ENCODE data around the gene PATJ. TPM values are rescaled to one million over a fixed set of nuclear protein-coding genes. Genes with fewer than 3 reads are reported as not detected.

The PATJ gene
- polyA plus RNA-seq, 1 donor (not counting 4 experiments of a cell fraction or from before 2014, with no cell fraction given): 28.1 TPM

DNA sequence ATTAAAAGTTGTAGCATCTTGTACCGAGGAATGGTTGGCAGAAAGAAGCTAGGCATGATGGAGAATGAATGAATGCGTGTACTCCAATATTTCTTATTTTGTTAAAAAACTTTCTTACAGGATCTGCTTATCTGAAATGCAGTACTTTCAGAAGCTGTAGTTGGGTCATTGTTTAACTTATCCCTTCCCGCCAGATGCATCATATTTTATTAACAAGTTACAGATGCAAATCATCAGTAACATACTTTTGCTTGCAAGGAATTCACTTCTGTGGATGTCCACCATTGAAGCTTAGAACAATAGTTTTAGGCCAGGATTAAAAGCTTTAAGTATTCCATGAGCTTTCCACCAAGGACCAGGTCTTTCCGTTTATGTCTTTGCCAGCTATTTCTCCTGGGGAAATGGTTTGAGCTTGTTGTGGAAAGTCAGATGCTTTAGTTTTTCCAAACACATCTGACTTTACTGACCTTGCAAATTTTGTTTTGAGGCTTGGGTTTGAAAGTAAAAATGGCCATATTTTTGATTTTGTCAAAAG lies 65.4 kb downstream of the PATJ start:
- H3K4me2 ChIP-seq (ENCODE audit: control insufficient read depth, extremely low read depth, insufficient read depth, low read depth, low read length): no peak overlapping the region
- no peak overlapping the region for H3K9ac ChIP-seq (ENCODE audit: control insufficient read depth, extremely low read depth, insufficient read depth, low read length)
- no peaks in the 10 kb centered on the region for H3K4me1 ChIP-seq (ENCODE audit: control insufficient read depth, extremely low read depth, insufficient read depth, low read length)
- no peaks in the 10 kb centered on the region for H3K9me1 ChIP-seq (ENCODE audit: control insufficient read depth, extremely low read depth, insufficient read depth, low read length)
- dilution Hi-C loops (cut with MboI; ENCODE audit: extremely low pct_ligation_motif_present, low sequenced_read_pairs): no loop called here
- TF ChIP-seq, protein P1, sequence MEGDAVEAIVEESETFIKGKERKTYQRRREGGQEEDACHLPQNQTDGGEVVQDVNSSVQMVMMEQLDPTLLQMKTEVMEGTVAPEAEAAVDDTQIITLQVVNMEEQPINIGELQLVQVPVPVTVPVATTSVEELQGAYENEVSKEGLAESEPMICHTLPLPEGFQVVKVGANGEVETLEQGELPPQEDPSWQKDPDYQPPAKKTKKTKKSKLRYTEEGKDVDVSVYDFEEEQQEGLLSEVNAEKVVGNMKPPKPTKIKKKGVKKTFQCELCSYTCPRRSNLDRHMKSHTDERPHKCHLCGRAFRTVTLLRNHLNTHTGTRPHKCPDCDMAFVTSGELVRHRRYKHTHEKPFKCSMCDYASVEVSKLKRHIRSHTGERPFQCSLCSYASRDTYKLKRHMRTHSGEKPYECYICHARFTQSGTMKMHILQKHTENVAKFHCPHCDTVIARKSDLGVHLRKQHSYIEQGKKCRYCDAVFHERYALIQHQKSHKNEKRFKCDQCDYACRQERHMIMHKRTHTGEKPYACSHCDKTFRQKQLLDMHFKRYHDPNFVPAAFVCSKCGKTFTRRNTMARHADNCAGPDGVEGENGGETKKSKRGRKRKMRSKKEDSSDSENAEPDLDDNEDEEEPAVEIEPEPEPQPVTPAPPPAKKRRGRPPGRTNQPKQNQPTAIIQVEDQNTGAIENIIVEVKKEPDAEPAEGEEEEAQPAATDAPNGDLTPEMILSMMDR (optimal IDR thresholded peaks at IDR 0.05 in 1 of 3, IDR thresholded peaks at IDR 0.05 in 1 of 3, conservative IDR thresholded peaks at IDR 0.05 in 1 of 3; ENCODE audit: extremely low read depth in 1 of 3, insufficient read depth in 2 of 3, low read length in 3 of 3): no peak
- TF ChIP-seq EZH2 (IDR thresholded peaks at IDR 0.05; ENCODE audit: low read length): no peak
- H3K9me3 ChIP-seq (ENCODE audit: control insufficient read depth, low read depth, low read length): no peaks in the 10 kb centered on the region
- no peaks in the 10 kb centered on the region for H4K20me1 ChIP-seq (ENCODE audit: control insufficient read depth, extremely low read depth, insufficient read depth, low read length)
- FAIRE-seq (no peak), DNase-seq (ENCODE audit: low read depth, low spot score) (no peak)
- H2AFZ ChIP-seq (ENCODE audit: control insufficient read depth, low read length): no peak overlapping the region
- no peaks in the 10 kb centered on the region for H3K79me2 ChIP-seq (ENCODE audit: control insufficient read depth, insufficient read depth, low read length)
- peaks cover 3 to 15% of the 10 kb centered on the region in 2 experiments for H3K36me3 ChIP-seq (ENCODE audit: control insufficient read depth in 2 of 2, extremely low read depth in 1 of 2, insufficient read depth in 2 of 2, low read length in 2 of 2)
- H3K27me3 ChIP-seq (ENCODE audit: control insufficient read depth, extremely low read depth, insufficient read depth, low read length): no peaks in the 10 kb centered on the region
- H3K4me3 ChIP-seq (ENCODE audit: control insufficient read depth in 2 of 3, extremely low read depth in 1 of 3, insufficient read depth in 2 of 3, low read depth in 1 of 3, low read length in 3 of 3): no peak overlapping the region
- no peak overlapping the region for H3K27ac ChIP-seq (ENCODE audit: control insufficient read depth, insufficient read depth, low read length)

DNA sequence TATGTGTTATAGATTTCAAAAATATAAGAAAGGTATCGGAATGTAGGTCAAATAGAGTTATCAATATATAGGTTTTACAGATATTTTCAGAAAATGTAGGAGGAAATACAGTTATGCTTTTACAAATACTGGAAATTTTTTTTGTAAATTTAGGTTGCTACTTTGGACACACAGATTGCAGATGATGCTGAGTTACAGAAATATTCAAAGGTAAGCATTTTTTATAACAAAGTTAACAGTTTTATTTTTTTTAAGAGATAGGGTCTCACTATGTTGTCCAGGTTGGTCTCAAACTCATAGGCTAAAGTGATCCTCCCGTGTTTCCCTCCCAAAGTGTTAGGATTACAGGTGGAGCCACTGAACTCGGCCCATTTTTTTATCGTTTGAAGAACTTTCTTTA lies 66.0 kb downstream of the PATJ start:
- DNase-seq (ENCODE audit: low read depth, low spot score) (no peak), FAIRE-seq (no peak)
- Histone ChIP-seq H3K36me3 (ENCODE audit: control insufficient read depth in 2 of 2, extremely low read depth in 1 of 2, insufficient read depth in 2 of 2, low read length in 2 of 2) (peaks cover 0 to 17% of the 10 kb centered on the region in 2 experiments), H3K4me3 (ENCODE audit: control insufficient read depth in 2 of 3, extremely low read depth in 1 of 3, insufficient read depth in 2 of 3, low read depth in 1 of 3, low read length in 3 of 3) (no peak overlapping the region), H3K27me3 (ENCODE audit: control insufficient read depth, extremely low read depth, insufficient read depth, low read length) (no peaks in the 10 kb centered on the region), H3K79me2 (ENCODE audit: control insufficient read depth, insufficient read depth, low read length) (no peaks in the 10 kb centered on the region), H3K4me1 (ENCODE audit: control insufficient read depth, extremely low read depth, insufficient read depth, low read length) (no peaks in the 10 kb centered on the region), H3K27ac (ENCODE audit: control insufficient read depth, insufficient read depth, low read length) (no peak overlapping the region), H3K9me3 (ENCODE audit: control insufficient read depth, low read depth, low read length) (no peaks in the 10 kb centered on the region), H4K20me1 (ENCODE audit: control insufficient read depth, extremely low read depth, insufficient read depth, low read length) (no peaks in the 10 kb centered on the region), H3K9ac (ENCODE audit: control insufficient read depth, extremely low read depth, insufficient read depth, low read length) (no peak overlapping the region), H2AFZ (ENCODE audit: control insufficient read depth, low read length) (no peak overlapping the region), H3K4me2 (ENCODE audit: control insufficient read depth, extremely low read depth, insufficient read depth, low read depth, low read length) (no peak overlapping the region), H3K9me1 (ENCODE audit: control insufficient read depth, extremely low read depth, insufficient read depth, low read length) (no peaks in the 10 kb centered on the region)
- dilution Hi-C loops (cut with MboI; ENCODE audit: extremely low pct_ligation_motif_present, low sequenced_read_pairs): no loop called here
- TF ChIP-seq, protein P1 (optimal IDR thresholded peaks at IDR 0.05 in 1 of 3, IDR thresholded peaks at IDR 0.05 in 1 of 3, conservative IDR thresholded peaks at IDR 0.05 in 1 of 3; ENCODE audit: extremely low read depth in 1 of 3, insufficient read depth in 2 of 3, low read length in 3 of 3): no peak
- TF ChIP-seq EZH2 (IDR thresholded peaks at IDR 0.05; ENCODE audit: low read length): no peak

All from keratinocyte (primary cell).